Activated CD8-positive, alpha-beta T cell treated with anti-CD3 and anti-CD28 coated beads for 36 hours (primary cell): ENCODE results near the gene CAMK1D. TPM values are rescaled to one million over a fixed set of nuclear protein-coding genes. Genes with fewer than 3 reads are reported as not detected.

Experiments
- ATAC-seq: fragments of 200-7000 bp; cut with Tn5 transposase; one replicate; pipeline ENCODE4 v1.10.0; 2021; ENCODE audit warnings: mild to moderate bottlenecking, moderate library complexity
- CTCF ChIA-PET: fragments of 350-600 bp; sonication (Branson Sonifier 250); formaldehyde crosslinking; loops from one replicate; lab custom pipeline; 2021; ENCODE audit warnings: antibody characterized with exemption; lab: Charles Lee
- POLR2A ChIA-PET: fragments of 350-600 bp; sonication (Branson Sonifier 250); formaldehyde crosslinking; loops from one replicate; lab custom pipeline; 2021; ENCODE audit warnings: antibody characterized with exemption; lab: Charles Lee
- DNase-seq: peaks from one replicate; pipeline ENCODE4 v3.0.0-alpha.2; 2020
- H3K27ac Mint-ChIP-seq: one replicate; pipeline ENCODE4 v1.8.0; 2021; ENCODE audit warnings: mild to moderate bottlenecking, mixed read lengths
- H3K27me3 Mint-ChIP-seq: one replicate; pipeline ENCODE4 v1.8.0; 2021; ENCODE audit warnings: mixed read lengths
- H3K36me3 Mint-ChIP-seq: one replicate; pipeline ENCODE4 v1.8.0; 2021; ENCODE audit warnings: low read depth, mixed read lengths
- H3K4me1 Mint-ChIP-seq: one replicate; pipeline ENCODE4 v1.8.0; 2021; ENCODE audit warnings: low read depth, mixed read lengths
- H3K4me3 Mint-ChIP-seq: one replicate; pipeline ENCODE4 v1.8.0; 2021; ENCODE audit warnings: mild to moderate bottlenecking, moderate library complexity, mixed read lengths
- H3K9me3 Mint-ChIP-seq: one replicate; pipeline ENCODE4 v1.8.0; 2021; ENCODE audit warnings: mixed read lengths
- intact Hi-C: fragments of 100-400 bp; cut with micrococcal nuclease; formaldehyde crosslinking; loops from one replicate; pipeline ENCODE4 v1.10.0; 2022
- total RNA-seq, 2 experiments: library from RNA; stranded (reverse); gene quantifications; one replicate each; pipeline ENCODE4 v1.2.3, GENCODE V29; 2021
- TF ChIP-seq, protein P1 (sequence below): fragments of 200-600 bp; IDR thresholded peaks from one replicate; pipeline ENCODE4 v1.8.0; 2022; ENCODE audit warnings: antibody characterized with exemption, mild to moderate bottlenecking

Gene CAMK1D
- total RNA-seq, 2 experiments from 2014 or later: 13.8 TPM

DNA sequence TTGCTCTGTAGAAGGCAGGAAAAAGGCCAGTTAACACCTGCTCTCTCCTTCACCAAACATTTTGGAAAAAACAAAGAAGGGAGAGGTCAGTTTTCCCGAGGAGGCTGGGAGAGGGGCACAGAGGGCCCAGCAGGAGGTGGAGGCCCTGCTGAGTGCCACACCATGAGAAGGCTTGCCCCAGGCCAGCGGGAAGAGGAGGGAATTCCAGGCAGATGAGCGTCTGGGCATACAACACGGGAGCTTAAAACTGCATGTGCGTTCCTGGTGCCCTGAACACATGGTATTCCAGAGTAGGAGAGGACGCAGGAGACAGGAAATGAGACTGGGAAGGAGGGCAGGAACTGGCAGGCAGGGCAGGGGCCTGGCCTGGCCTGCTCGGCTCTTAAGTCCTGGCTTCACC lies 469.7 kb downstream of the CAMK1D start:
- DNase-seq (no peak), ATAC-seq (no peak)
- TF ChIP-seq, protein P1, sequence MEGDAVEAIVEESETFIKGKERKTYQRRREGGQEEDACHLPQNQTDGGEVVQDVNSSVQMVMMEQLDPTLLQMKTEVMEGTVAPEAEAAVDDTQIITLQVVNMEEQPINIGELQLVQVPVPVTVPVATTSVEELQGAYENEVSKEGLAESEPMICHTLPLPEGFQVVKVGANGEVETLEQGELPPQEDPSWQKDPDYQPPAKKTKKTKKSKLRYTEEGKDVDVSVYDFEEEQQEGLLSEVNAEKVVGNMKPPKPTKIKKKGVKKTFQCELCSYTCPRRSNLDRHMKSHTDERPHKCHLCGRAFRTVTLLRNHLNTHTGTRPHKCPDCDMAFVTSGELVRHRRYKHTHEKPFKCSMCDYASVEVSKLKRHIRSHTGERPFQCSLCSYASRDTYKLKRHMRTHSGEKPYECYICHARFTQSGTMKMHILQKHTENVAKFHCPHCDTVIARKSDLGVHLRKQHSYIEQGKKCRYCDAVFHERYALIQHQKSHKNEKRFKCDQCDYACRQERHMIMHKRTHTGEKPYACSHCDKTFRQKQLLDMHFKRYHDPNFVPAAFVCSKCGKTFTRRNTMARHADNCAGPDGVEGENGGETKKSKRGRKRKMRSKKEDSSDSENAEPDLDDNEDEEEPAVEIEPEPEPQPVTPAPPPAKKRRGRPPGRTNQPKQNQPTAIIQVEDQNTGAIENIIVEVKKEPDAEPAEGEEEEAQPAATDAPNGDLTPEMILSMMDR: no peak
- Mint-ChIP-seq H3K9me3 (peaks cover 4% of the 10 kb centered on the region), H3K27me3 (no peaks in the 10 kb centered on the region), H3K4me3 (no peak overlapping the region), H3K27ac (no peak overlapping the region), H3K36me3 (peaks cover 27% of the 10 kb centered on the region), H3K4me1 (no peaks in the 10 kb centered on the region)
- intact Hi-C loops: no loop called here
- POLR2A ChIA-PET: no interaction called here
- CTCF ChIA-PET: no interaction called here

DNA sequence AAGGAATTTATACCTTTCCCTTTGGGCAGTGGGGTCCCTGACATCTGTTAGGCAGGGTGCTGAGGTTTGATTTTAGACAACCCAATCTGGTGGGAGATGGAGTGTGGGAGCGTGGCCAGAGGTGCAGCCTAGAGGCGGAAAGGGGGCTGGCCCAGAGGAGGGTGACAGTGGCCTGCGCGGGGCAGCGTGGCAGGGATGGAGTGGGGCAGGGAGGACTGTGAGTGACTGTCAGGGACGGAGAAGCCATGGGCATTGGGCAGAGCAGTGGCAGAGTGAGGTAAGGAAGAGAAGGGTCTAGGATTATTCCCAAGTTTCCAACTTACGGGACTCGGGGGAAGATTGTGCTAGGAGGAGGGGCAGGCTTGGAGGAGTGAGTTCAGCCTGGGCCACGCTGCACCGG lies 470.3 kb downstream of the CAMK1D start:
- Mint-ChIP-seq H3K27me3 (no peaks in the 10 kb centered on the region), H3K4me1 (no peaks in the 10 kb centered on the region), H3K27ac (no peak overlapping the region), H3K4me3 (no peak overlapping the region), H3K36me3 (peaks cover 22% of the 10 kb centered on the region), H3K9me3 (no peaks in the 10 kb centered on the region)
- no peak for ATAC-seq
- DNase-seq: no peak
- ChIA-PET CTCF (no interaction called here), POLR2A (interaction anchor here (1.7 kb wide), 1 partner anchor 219 kb away, joined by 3 read pairs; no protein-coding TSS in a partner anchor)
- TF ChIP-seq, protein P1: no peak
- intact Hi-C loops: no loop called here

DNA sequence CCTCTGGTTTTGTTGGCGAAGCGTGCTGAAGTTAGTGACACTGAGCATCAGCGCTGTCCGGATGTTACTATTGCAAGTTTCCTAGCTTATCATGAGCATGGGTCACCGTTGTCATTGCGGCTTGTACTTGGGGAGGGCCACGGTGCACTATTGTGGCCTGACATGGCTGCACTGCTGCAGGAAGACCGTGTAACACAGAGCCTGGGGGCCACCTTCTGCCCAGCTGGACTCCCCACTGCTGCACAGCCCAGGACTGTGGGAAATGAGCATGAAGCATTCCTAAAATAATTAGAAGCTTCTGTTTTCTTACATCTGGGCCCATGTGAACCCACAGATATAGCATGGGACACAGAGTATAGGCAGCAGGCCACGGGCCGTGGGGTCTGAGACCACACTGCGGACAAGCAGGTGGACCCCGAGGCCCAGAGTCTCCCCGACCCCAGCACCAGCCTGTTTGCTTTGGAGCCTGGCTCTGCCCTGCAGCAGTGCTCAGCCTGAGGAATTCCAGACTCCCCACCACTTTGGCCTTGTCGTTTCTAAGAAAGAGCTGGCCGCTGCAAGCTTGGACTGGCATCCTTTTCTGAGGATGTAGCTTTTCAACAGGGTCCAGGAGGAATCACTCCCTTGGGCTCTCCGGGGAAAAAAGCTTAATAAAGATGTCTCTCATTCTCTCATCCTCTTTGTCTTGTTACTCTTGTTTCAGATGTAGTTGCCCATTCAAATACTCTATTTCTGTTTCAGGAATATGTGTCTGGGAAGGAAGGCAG lies 473.0 kb downstream of the CAMK1D start:
- POLR2A ChIA-PET: no interaction called here
- Mint-ChIP-seq H3K27me3 (no peaks in the 10 kb centered on the region), H3K4me1 (no peaks in the 10 kb centered on the region), H3K4me3 (no peak overlapping the region), H3K36me3 (peaks cover 4% of the 10 kb centered on the region), H3K9me3 (no peaks in the 10 kb centered on the region), H3K27ac (no peak overlapping the region)
- TF ChIP-seq, protein P1: no peak
- no peak for DNase-seq
- CTCF ChIA-PET: interaction anchor here (0.6 kb wide), 1 partner anchor 10 kb away, joined by 3 read pairs; no protein-coding TSS in a partner anchor
- intact Hi-C loops: no loop called here
- ATAC-seq: no peak

DNA sequence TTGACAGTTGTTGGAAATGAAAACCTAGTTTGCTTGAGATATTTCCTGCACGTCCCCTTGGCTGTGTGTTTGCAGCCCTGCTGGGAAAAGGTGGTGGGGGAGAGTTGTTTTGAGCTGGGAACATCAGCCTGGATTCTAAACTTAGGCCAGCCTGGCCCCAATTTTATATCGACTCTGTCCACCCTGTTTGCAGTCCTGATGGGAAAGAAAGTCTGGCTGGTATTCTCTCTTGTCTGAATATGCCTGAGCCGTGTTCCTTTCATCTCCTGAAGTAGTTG lies 473.5 kb downstream of the CAMK1D start:
- no peak for ATAC-seq
- H3K4me1 Mint-ChIP-seq: no peaks in the 10 kb centered on the region
- H3K9me3 Mint-ChIP-seq: no peaks in the 10 kb centered on the region
- H3K27me3 Mint-ChIP-seq: no peaks in the 10 kb centered on the region
- intact Hi-C loops: no loop called here
- POLR2A ChIA-PET: no interaction called here
- no peak overlapping the region for H3K4me3 Mint-ChIP-seq
- CTCF ChIA-PET: interaction anchor here (0.6 kb wide), 1 partner anchor 10 kb away, joined by 3 read pairs; no protein-coding TSS in a partner anchor
- H3K36me3 Mint-ChIP-seq: peaks cover 4% of the 10 kb centered on the region
- DNase-seq: no peak
- no peak overlapping the region for H3K27ac Mint-ChIP-seq
- TF ChIP-seq, protein P1: no peak

DNA sequence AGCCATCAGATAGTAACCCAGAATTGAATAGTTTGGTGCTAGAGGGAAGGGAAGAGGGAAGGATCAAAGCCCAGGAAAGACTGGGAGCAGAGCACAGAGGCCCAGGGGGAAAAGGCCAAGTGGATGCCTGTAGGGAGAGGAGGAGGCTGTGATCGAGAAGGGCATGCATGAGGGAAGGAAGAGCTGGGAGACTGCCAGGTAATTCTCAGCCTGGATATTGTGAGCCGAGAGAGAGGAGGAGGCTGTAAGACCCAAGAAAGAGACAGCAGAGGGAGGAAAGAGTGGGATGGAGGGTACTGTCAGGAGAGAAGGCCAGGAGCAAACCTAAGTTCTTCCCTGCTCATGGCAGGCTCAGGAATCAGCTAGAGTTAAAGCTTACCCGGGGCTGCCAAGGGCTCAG lies 474.0 kb downstream of the CAMK1D start:
- DNase-seq (no peak), ATAC-seq (no peak)
- H3K27ac Mint-ChIP-seq: no peak overlapping the region
- H3K4me3 Mint-ChIP-seq: no peak overlapping the region
- CTCF ChIA-PET: interaction anchor here (0.6 kb wide), 2 partner anchors 79 to 361 kb away, joined by 3 read pairs; no protein-coding TSS in a partner anchor
- POLR2A ChIA-PET: no interaction called here
- H3K36me3 Mint-ChIP-seq: peaks cover 7% of the 10 kb centered on the region
- intact Hi-C loops: no loop called here
- no peaks in the 10 kb centered on the region for H3K27me3 Mint-ChIP-seq
- H3K4me1 Mint-ChIP-seq: no peaks in the 10 kb centered on the region
- TF ChIP-seq, protein P1: no peak
- H3K9me3 Mint-ChIP-seq: no peaks in the 10 kb centered on the region
